GM13976 (cell line): ENCODE data around the gene ZNF622.

Experiments
- DNase-seq: peaks from one replicate; pipeline ENCODE4 v3.0.0; 2012; ENCODE audit warnings: low spot score
- in situ Hi-C: fragments of 300-500 bp; cut with MboI; formaldehyde crosslinking; loops from one replicate; pipeline ENCODE4 v1.12.0; 2022; ENCODE audit warnings: low sequenced_read_pairs, mixed read lengths, inconsistent platforms; ENCODE audit not compliant: unreplicated experiment
- TF ChIP-seq, protein P1 (sequence below): IDR thresholded peaks from 2 replicates; pipeline ENCODE4 v1.5.1; 2012; ENCODE audit warnings: borderline replicate concordance, mild to moderate bottlenecking; ENCODE audit not compliant: insufficient read depth; ENCODE audit errors: extremely low read depth, missing control alignments, control extremely low read depth

Gene ZNF622

DNA sequence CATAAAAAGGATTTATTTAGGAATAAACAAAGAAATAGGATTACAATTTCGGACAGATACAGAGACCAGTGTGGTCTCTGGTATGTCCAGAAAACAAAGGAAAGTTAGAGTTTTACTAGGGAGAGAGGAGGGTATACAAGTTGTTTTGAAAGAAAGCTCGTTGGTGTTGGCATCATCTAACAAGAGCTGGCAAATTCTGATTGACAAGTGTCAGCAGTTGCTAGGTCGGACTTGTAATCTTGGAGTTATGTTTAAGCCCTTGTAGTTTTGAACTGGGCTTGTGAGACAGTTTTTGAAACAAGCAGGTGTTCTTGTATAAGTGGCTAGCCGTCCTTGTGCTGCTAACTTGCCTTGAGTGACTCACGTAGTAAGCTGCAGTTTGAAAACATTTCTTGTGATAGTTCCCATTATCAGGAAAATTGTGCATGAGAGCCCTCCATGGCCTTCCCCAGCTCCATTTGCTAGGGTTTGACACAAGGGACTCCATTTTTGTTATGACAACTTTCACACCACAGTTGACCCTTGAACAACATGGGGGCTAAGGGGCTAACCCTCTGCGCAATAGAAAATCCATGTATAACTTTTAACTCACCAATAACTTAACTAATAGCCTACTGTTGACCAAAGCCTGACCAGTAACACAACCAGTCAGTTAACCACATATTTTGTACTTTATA, 48.1 kb downstream of the ZNF622 start:
- TF ChIP-seq, protein P1, sequence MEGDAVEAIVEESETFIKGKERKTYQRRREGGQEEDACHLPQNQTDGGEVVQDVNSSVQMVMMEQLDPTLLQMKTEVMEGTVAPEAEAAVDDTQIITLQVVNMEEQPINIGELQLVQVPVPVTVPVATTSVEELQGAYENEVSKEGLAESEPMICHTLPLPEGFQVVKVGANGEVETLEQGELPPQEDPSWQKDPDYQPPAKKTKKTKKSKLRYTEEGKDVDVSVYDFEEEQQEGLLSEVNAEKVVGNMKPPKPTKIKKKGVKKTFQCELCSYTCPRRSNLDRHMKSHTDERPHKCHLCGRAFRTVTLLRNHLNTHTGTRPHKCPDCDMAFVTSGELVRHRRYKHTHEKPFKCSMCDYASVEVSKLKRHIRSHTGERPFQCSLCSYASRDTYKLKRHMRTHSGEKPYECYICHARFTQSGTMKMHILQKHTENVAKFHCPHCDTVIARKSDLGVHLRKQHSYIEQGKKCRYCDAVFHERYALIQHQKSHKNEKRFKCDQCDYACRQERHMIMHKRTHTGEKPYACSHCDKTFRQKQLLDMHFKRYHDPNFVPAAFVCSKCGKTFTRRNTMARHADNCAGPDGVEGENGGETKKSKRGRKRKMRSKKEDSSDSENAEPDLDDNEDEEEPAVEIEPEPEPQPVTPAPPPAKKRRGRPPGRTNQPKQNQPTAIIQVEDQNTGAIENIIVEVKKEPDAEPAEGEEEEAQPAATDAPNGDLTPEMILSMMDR, result no peak
- in situ Hi-C loops, result no loop called here

DNA sequence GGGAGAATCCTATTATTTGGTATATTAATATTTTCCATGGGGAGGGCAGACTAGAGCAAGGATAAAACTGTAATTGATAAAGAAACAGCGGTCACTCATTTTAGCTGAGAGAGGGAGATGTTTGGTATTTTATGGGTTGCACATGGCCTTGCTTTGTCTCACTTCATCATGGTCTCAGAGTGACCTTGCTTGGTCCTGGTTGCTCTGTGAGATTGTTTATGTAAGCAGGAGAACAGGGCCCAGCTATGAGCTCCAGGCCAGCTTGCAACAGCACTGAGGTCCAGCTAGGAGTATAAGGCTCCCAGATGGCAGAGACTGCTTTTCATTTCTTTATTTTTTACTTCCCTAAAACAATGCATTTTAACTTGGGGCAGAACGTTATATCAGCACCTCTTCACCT, 50.7 kb downstream of the ZNF622 start:
- DNase-seq, result no peak
- TF ChIP-seq, protein P1, result no peak
- in situ Hi-C loops, result no loop called here

More for the DNA sequence above, 48.1 kb downstream of the ZNF622 start:
- DNase-seq, result no peak

DNA sequence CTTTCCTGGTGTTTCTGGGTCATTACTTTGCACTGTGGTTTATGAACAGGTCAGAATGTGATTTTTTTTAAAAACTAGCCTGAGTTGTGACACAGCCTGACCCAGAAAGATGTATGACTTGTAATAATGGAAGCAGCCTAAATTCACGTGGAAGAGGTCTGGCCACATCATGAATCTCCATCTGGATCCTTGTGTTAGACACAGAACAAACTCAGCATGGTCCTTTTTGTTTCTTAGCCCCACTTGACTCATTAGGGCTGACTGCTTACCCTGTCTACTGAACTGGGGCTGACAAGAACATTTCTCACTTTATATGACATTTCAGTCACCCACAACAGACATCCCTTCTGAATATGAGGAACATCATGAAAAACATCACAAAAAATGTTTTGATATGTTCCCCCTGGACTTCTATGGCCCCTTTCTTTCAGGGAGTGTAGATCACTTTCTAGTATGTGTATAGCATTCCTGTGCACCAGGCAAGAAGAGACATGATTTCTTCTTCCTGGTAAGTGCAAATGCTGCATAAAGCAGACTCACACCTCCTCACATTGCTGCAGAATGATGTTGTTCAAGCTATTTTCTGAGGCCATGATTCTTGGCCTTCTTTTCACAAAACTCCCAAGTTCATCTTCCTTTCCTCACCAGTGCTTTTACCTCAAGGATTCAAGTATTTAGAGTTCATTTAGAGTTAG, 52.3 kb downstream of the ZNF622 start:
- TF ChIP-seq, protein P1, result no peak
- no peak for DNase-seq
- in situ Hi-C loops, result no loop called here

DNA sequence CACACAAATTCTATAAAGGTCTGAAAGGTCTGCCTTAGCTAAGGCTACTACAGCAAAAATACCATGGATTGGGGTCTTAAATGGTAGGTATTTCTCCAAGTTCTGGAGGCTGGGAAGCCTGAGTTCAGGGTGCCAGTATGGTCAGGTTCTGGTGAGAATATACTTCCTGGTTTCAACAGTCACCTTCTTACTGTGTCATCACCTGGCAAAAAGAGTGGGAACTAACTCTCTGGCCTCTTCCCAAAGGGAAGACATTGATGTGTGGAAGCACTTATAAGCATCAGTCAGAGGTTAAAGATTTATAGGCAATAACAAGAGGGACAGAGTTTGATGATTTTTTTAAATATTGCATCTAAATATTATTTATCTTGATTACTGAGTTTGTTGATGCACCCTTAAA, 53.0 kb downstream of the ZNF622 start:
- in situ Hi-C loops, result no loop called here
- TF ChIP-seq, protein P1, result no peak
- DNase-seq, result no peak

DNA sequence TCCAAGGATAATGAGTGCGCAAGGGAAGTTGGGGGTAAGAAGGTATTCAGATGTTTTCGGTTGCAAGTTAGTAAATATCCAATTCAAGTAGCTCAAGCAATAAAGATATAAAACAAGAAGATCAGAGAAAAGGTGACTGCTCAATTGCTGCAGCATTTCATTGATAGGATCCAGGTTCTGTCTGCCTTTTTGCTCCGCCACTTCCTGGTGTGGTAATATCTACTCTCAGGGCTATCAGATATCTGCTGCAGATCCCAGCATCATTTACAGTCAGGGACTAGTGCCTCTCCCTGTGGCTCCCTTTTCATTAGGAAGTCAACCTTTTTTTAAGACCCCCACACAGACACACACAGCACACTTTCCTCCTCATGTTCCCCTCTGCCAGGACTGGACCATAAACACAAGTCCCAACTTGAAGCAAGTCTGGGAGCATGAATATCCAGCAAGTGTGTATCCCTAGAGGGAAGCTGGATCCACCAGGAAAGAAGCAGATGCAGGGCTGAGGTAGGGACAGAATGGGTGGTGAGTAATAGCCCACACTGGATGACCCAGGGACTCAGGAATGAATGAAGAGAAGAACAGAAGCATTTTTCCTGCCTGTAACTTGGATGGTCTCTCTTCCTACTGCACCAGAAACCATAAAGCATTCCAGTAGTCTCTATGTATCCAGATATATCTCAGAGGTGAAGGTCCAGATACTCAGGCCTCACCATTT, 53.7 kb downstream of the ZNF622 start:
- in situ Hi-C loops, result no loop called here
- no peak for DNase-seq
- TF ChIP-seq, protein P1, result no peak

DNA sequence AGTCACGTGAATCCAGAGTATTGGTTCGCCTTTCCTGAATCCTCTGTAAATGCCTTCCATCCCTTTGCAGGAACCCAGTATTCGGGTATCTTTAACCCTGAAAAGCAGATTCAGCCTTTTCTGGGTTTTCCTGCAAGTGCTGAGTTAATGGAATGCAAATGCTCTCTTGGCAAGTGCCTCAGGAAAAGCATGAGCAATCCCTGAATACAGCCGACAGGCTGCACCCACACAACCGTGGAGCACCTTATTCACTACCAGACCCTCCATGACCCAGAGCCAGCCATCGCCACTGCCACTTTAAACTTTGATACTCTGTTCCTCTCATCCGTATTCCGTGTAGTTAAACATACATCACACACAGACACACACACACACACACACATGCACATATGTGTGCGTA, 54.4 kb downstream of the ZNF622 start:
- DNase-seq, result no peak
- in situ Hi-C loops, result no loop called here

More for the DNA sequence above, 54.4 kb downstream of the ZNF622 start:
- TF ChIP-seq, protein P1, result no peak
